GM13977 (cell line): ENCODE data around the gene KRT15.
"Not testable (repeated sequence)": the region's sequence is repeated elsewhere in the genome, so short reads cannot be mapped to it uniquely, and the experiment has no call there.

Experiments
- DNase-seq: peaks from one replicate; pipeline ENCODE4 v3.0.0; 2012; ENCODE audit warnings: low spot score
- in situ Hi-C: fragments of 300-500 bp; cut with MboI; formaldehyde crosslinking; loops from one replicate; pipeline ENCODE4 v1.12.0; 2022; ENCODE audit warnings: low sequenced_read_pairs, low pct_unique_long_range_greater_than_20kb, mixed read lengths, inconsistent platforms; ENCODE audit not compliant: unreplicated experiment
- TF ChIP-seq, protein P1 (sequence below): IDR thresholded peaks from 2 replicates; pipeline ENCODE4 v1.5.1; 2012; ENCODE audit warnings: mild to moderate bottlenecking, control low read depth; ENCODE audit not compliant: insufficient read depth; ENCODE audit errors: extremely low read depth, missing control alignments

The KRT15 gene

DNA sequence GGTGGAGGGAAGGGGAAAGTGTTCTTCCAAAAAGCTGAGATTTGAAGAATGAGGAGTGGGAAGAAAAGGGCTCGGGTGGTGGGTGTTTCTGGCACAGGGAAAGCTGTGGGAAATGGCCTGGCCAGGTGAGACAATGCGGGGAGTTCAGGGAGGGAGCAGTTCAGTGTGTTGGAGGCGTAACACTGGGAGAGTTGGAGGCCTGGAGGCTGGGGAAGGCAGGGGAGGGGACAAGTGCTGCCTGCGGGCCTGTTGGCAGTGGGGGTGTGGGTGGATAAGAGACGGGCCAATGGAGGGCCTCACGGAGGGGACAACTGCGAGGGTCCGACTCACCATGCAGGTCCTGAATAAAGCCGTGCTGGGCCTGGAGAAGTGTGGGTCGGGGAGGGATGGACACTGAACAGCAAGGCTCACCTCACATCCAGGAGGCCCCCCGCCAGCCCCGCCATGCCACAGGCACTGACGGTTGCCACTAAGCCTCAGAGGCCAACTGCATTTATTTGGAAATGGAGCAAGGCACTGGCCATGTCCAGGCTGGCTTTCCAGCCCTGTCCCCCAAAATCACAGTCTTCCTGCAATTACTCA, 27.2 kb upstream of the KRT15 start:
- in situ Hi-C loops: no loop called here
- DNase-seq: no peak
- TF ChIP-seq, protein P1, sequence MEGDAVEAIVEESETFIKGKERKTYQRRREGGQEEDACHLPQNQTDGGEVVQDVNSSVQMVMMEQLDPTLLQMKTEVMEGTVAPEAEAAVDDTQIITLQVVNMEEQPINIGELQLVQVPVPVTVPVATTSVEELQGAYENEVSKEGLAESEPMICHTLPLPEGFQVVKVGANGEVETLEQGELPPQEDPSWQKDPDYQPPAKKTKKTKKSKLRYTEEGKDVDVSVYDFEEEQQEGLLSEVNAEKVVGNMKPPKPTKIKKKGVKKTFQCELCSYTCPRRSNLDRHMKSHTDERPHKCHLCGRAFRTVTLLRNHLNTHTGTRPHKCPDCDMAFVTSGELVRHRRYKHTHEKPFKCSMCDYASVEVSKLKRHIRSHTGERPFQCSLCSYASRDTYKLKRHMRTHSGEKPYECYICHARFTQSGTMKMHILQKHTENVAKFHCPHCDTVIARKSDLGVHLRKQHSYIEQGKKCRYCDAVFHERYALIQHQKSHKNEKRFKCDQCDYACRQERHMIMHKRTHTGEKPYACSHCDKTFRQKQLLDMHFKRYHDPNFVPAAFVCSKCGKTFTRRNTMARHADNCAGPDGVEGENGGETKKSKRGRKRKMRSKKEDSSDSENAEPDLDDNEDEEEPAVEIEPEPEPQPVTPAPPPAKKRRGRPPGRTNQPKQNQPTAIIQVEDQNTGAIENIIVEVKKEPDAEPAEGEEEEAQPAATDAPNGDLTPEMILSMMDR: no peak

DNA sequence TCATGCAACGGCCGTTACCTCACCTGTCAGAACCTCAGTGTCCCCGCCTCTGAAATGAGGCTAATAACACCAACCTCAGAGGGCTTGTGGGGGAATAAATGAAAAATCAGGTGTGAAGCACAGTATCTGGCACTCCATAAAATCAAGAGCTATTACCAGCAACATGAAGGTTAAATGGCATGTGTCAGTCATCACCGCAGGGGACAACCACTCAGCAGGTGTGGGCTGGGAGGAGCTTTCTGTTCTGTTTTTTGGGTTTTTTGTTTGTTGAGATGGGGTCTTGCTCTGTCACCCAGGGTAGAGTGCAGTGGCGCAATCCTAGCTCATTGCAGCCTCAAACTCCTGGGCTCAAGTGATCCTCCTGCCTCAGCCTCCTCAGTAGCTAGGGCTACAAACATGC, 26.2 kb upstream of the KRT15 start:
- DNase-seq: no peak
- TF ChIP-seq, protein P1: no peak
- in situ Hi-C loops: no loop called here

DNA sequence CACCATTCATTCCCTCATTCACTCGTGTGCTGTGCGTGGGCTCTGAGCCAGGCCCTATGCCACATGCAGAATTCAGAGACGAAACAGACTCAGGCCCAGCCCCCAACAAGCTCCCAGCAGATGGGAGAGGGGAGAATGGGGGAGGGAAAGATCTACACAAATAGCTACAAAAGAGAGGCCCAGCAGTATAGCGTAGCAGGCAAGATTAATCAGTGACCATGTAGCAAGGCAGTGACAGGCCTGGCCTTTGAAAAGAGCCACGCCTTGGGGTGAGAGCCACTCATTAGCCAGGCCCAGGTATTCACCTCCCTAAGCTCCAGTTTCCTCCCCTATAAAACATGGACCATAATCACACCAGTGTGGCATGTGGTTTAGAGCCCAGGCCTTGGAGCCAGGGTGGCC, 25.8 kb upstream of the KRT15 start:
- in situ Hi-C loops: no loop called here
- TF ChIP-seq, protein P1: no peak
- no peak for DNase-seq

DNA sequence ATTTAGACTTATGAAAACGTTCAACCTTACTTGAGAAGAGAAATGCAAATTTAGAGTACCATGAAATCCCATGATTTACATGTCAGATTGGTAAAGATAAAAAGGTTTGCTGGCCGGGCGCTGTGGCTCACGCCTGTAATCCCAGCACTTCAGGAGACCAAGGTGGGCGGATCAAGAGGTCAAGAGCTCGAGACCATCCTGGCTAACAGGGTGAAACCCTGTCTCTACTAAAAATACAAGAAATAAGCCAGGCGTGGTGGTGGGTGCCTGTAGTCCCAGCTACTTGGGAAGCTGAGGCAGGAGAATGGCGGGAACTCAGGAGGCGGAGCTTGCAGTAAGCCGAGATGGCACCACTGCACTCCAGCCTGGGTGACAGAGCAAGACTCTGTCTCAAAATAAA, 24.1 kb upstream of the KRT15 start:
- DNase-seq, in situ Hi-C loops: not testable (repeated sequence)

DNA sequence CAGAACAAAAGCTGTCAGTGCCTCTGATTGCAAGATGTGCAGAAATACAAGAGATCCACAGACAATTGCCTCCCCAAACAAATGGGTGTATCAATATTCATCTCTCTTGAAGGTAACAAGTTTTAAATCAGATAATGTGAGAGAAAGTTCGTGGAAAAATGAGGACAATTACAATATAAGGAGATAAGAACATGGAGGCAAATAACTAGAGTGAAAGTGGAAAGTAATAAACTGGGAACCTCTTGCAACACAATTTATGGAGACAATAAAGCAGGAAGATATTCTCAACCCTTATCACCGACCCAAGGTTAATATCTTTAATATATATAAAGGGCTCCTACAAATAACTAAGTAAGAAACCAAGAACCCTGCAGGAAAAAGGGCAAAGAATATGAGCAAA, 23.7 kb upstream of the KRT15 start:
- DNase-seq: no peak
- in situ Hi-C loops: no loop called here
- TF ChIP-seq, protein P1: no peak

DNA sequence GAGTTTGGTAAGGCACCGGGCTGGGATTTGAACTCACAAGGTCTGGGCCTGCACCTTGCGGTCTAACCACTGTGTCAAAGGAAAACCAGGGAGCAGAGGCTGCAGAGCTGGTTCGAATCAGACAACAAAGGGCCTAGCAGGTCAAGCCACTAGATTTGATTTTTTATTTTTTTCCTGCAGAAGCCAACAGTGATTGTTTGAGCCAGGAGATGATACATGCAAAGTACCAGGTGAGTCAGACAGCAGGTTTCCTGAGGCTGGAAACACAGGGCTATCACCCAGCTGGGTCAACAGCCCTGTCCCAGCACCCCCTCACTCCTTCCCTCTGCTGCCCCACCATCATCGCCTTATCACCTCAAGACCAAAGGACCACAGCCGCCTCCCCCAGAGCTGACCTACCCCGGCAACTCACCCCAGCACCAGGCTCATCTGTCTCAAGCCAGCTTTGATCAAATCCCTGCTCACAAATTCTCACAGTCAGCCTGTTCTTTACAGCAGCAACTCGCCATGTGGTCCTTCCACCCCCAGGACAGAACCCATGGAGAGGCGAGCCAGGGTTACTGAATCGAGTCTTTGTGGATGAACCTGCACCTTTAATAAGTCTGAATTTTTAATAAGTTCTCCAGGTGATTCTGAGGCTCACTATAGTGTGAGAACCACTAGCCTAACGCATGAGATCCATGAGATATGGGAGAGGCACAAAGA, 22.4 kb upstream of the KRT15 start:
- TF ChIP-seq, protein P1: no peak
- DNase-seq: no peak
- in situ Hi-C loops: no loop called here

DNA sequence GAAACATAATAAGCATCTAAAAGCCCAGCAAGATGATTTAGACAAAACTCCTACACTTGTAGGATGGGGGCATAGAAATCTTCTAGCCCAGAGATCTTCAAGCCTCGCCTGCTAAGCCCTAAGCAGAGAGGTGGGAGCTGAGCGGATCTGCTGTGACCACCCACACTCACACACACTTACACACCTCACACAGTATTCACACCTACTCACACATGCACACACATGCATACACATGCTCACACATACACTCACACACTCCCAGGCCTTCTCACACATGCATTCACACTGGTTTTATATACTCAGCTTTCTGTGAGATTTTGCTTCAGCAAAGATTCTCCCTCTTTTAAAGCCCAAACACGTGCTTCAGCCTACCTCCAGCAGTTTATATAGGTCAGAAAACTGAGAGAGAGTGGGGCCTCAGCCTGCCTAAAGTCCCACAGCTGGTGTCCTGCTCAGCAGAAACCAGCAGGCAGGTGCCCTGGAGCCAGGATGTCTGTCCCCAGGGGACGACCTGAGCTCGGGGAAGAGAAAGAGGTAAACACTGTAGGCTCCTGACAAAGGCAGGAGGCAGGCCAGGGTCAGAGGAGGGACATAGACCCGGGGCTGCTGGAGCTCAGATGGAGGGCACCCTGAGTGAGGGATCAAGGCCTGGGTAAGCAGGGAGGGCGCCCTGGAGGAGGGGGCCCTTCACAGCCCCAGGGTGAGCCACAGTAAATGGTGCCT, 21.4 kb upstream of the KRT15 start:
- DNase-seq: no peak
- TF ChIP-seq, protein P1: no peak
- in situ Hi-C loops: no loop called here
